GM19238 (cell line): ENCODE results near the gene ZNF507.

ENCODE experiments used
- DNase-seq: peaks from one replicate; pipeline ENCODE4 v3.0.0; 2011; ENCODE audit warnings: low spot score; ENCODE audit not compliant: insufficient read length

Gene ZNF507

GRCh38 chr19:32345261-32346207 is at the start of gene ZNF507:
Gene ZNF507 (plus strand): TSS chr19:32345610. CDS start chr19:32352831, 7,221 bp downstream.
- DNase-seq = peak; percentile 94

- DNase-seq = no peak
These were observed 48.7 kb upstream of the ZNF507 start for GRCh38 chr19:32296694-32297093.

GRCh38 chr19:32302778-32303177 is 42.6 kb upstream of the ZNF507 start:
- DNase-seq = no peak

GRCh38 chr19:32303193-32303592 is 42.2 kb upstream of the ZNF507 start:
- no peak for DNase-seq

- no peak for DNase-seq
These were observed 37.8 kb upstream of the ZNF507 start for GRCh38 chr19:32307591-32307990.

- DNase-seq = no peak
These were observed 36.9 kb upstream of the ZNF507 start for GRCh38 chr19:32308431-32309077.

GRCh38 chr19:32309711-32310390 is 35.6 kb upstream of the ZNF507 start:
- DNase-seq = no peak

GRCh38 chr19:32311371-32311770 is 34.0 kb upstream of the ZNF507 start:
- no peak for DNase-seq

- DNase-seq = no peak
These were observed 31.7 kb upstream of the ZNF507 start for GRCh38 chr19:32313569-32314265.

- no peak for DNase-seq
These were observed 29.4 kb upstream of the ZNF507 start for GRCh38 chr19:32316034-32316433.

GRCh38 chr19:32317086-32317485 is 28.3 kb upstream of the ZNF507 start:
- DNase-seq = no peak

GRCh38 chr19:32318884-32319520 is 26.4 kb upstream of the ZNF507 start:
- no peak for DNase-seq

- DNase-seq = no peak
These were observed 22.9 kb upstream of the ZNF507 start for GRCh38 chr19:32322541-32322940.

GRCh38 chr19:32324631-32325285 is 20.7 kb upstream of the ZNF507 start:
- no peak for DNase-seq

GRCh38 chr19:32330213-32330857 is 15.1 kb upstream of the ZNF507 start:
- no peak for DNase-seq

GRCh38 chr19:32333227-32333626 is 12.2 kb upstream of the ZNF507 start:
- DNase-seq = no peak

- DNase-seq = no peak
These were observed 8.9 kb upstream of the ZNF507 start for GRCh38 chr19:32336259-32337083.

GRCh38 chr19:32337084-32337808 is 8.2 kb upstream of the ZNF507 start:
- DNase-seq = no peak
